Measurements from ENCODE around the gene CYP4F11.
A peak's percentile ranks its signal among the peaks of the same experiment; 100 is the strongest.

The CYP4F11 gene

DNA sequence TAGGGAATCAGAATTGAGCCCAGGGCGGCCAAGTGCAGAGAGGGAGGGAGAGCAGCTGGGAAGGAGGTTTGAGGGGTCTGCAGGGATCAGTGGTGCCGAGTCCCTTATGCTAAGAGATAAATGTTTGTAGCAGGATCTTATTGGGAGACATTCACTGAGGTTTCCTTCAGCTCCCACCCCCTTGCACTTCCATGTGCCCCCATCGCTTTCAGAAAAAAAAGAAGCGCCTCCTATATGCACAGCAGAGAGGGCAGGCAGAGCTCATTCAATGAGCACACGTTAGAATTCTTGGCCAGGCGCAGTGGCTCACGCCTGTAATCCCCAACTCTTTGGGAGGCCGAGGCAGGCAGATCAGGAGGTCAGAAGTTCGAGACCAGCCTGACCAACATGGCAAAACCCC lies 64.5 kb downstream of the CYP4F11 start:
- no peaks in the 10 kb centered on the region for H3K36me3 ChIP-seq (ENCODE audit: insufficient read depth)
- H3K4me2 ChIP-seq = no peak overlapping the region
- no peak overlapping the region for H3K9ac ChIP-seq
- no peak overlapping the region for H2AFZ ChIP-seq (ENCODE audit: low read depth)
- TF ChIP-seq, protein P1, sequence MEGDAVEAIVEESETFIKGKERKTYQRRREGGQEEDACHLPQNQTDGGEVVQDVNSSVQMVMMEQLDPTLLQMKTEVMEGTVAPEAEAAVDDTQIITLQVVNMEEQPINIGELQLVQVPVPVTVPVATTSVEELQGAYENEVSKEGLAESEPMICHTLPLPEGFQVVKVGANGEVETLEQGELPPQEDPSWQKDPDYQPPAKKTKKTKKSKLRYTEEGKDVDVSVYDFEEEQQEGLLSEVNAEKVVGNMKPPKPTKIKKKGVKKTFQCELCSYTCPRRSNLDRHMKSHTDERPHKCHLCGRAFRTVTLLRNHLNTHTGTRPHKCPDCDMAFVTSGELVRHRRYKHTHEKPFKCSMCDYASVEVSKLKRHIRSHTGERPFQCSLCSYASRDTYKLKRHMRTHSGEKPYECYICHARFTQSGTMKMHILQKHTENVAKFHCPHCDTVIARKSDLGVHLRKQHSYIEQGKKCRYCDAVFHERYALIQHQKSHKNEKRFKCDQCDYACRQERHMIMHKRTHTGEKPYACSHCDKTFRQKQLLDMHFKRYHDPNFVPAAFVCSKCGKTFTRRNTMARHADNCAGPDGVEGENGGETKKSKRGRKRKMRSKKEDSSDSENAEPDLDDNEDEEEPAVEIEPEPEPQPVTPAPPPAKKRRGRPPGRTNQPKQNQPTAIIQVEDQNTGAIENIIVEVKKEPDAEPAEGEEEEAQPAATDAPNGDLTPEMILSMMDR (conservative IDR thresholded peaks at IDR 0.05; ENCODE audit: low read depth, low read length) = no peak
- no peaks in the 10 kb centered on the region for H3K4me1 ChIP-seq (ENCODE audit: low read depth, poor library complexity, severe bottlenecking)
- no peaks in the 10 kb centered on the region for H4K20me1 ChIP-seq (ENCODE audit: insufficient read depth)
- no peaks in the 10 kb centered on the region for H3K79me2 ChIP-seq (ENCODE audit: insufficient read depth, low read depth)
- H3K27ac ChIP-seq = no peak overlapping the region
- no peak overlapping the region for H3K4me3 ChIP-seq (IDR thresholded peaks at IDR 0.05; ENCODE audit: insufficient read depth, low read depth, low read length)
- H3K27me3 ChIP-seq (ENCODE audit: insufficient read depth, low read depth) = peaks cover 12% of the 10 kb centered on the region; the same call in 1 of the 2 replicates

DNA sequence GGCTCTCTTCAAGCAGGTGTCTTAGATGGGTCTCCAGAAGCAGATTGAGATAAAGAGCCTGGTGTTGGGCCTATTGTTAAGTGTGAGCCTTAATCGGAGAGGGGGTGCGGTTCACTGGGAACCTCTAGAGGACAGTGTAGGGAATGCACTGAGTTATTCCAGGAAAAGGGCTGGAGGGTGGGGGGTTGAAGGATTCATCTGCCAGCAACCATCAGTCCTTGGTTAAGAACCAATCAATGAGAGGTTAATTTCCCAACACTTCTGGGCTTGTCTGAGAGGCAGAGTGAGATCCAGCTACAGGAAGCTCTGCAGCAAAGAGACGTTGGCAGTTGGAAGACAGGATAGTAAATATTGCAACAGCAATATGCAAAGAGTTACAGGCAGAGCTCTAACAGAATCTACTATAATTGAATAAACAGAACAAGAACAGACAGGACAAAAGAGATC lies 65.2 kb downstream of the CYP4F11 start:
- Histone ChIP-seq H3K4me2 (no peak overlapping the region), H2AFZ (ENCODE audit: low read depth) (no peak overlapping the region), H3K4me1 (ENCODE audit: low read depth, poor library complexity, severe bottlenecking) (no peaks in the 10 kb centered on the region), H3K36me3 (ENCODE audit: insufficient read depth) (no peaks in the 10 kb centered on the region), H3K79me2 (ENCODE audit: insufficient read depth, low read depth) (no peaks in the 10 kb centered on the region), H3K9ac (no peak overlapping the region), H4K20me1 (ENCODE audit: insufficient read depth) (no peaks in the 10 kb centered on the region), H3K27me3 (ENCODE audit: insufficient read depth, low read depth) (peaks cover 12% of the 10 kb centered on the region; the same call in 1 of the 2 replicates), H3K27ac (no peak overlapping the region), H3K4me3 (IDR thresholded peaks at IDR 0.05; ENCODE audit: insufficient read depth, low read depth, low read length) (no peak overlapping the region)
- TF ChIP-seq, protein P1 (conservative IDR thresholded peaks at IDR 0.05; ENCODE audit: low read depth, low read length) = peak; percentile 53; the same call in 1 of the 2 replicates

DNA sequence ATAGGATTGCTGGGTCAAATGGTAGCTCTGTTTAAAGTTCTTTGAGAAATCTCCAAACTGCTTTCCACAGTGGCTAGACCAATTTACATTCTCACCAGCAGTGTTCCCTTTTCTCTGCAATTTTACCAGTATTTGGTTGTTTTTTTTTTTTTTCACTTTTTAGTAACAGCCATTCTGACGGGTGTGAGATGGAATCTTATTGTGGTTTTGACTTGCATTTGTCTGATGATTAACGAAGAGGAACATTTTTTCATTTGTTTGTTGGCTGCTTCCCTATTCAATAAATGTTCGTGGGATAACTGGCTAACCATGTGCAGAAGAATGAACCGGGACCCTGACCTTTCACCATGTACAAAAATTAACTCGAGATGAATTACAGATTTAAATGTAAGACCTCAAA lies 67.7 kb downstream of the CYP4F11 start:
- no peak overlapping the region for H2AFZ ChIP-seq (ENCODE audit: low read depth)
- H4K20me1 ChIP-seq (ENCODE audit: insufficient read depth) = no peaks in the 10 kb centered on the region
- H3K79me2 ChIP-seq (ENCODE audit: insufficient read depth, low read depth) = no peaks in the 10 kb centered on the region
- H3K4me1 ChIP-seq (ENCODE audit: low read depth, poor library complexity, severe bottlenecking) = no peaks in the 10 kb centered on the region
- no peak overlapping the region for H3K4me3 ChIP-seq (IDR thresholded peaks at IDR 0.05; ENCODE audit: insufficient read depth, low read depth, low read length)
- H3K27me3 ChIP-seq (ENCODE audit: insufficient read depth, low read depth) = peaks cover 12% of the 10 kb centered on the region; the same call in 1 of the 2 replicates
- no peaks in the 10 kb centered on the region for H3K36me3 ChIP-seq (ENCODE audit: insufficient read depth)
- H3K9ac ChIP-seq = no peak overlapping the region
- TF ChIP-seq, protein P1 (conservative IDR thresholded peaks at IDR 0.05; ENCODE audit: low read depth, low read length) = no peak
- no peak overlapping the region for H3K27ac ChIP-seq
- H3K4me2 ChIP-seq = no peak overlapping the region

DNA sequence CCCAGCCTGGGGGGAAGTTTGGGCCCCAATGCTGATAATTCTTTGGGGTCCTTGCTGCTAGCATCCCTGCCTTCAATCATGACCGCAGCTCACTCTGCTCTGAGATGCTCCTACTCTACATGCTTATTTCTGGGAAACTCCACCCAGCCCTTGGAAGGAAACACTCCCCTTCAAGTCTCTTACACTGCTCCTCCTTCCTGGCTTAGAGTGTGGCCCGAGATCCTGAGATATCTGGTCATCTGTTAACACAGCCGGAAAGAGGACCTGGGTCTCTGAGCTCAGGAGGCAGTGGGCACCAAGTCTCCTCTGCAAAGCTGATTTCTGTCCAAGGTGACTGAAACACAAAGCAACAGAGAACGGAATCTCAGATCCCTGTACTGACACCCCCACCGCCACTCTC lies 69.5 kb downstream of the CYP4F11 start:
- Histone ChIP-seq H3K27me3 (ENCODE audit: insufficient read depth, low read depth) (peaks cover 12% of the 10 kb centered on the region; the same call in 1 of the 2 replicates), H3K4me3 (IDR thresholded peaks at IDR 0.05; ENCODE audit: insufficient read depth, low read depth, low read length) (no peak overlapping the region), H3K36me3 (ENCODE audit: insufficient read depth) (no peaks in the 10 kb centered on the region), H3K27ac (no peak overlapping the region), H2AFZ (ENCODE audit: low read depth) (no peak overlapping the region), H4K20me1 (ENCODE audit: insufficient read depth) (no peaks in the 10 kb centered on the region), H3K79me2 (ENCODE audit: insufficient read depth, low read depth) (no peaks in the 10 kb centered on the region), H3K4me2 (no peak overlapping the region), H3K9ac (no peak overlapping the region), H3K4me1 (ENCODE audit: low read depth, poor library complexity, severe bottlenecking) (no peaks in the 10 kb centered on the region)
- TF ChIP-seq, protein P1 (conservative IDR thresholded peaks at IDR 0.05; ENCODE audit: low read depth, low read length) = no peak
